H9 (cell line): ENCODE measurements around the gene CD2BP2. TPM values are rescaled to one million over a fixed set of nuclear protein-coding genes. Genes with fewer than 3 reads are reported as not detected.
A peak's percentile ranks its signal among the peaks of the same experiment; 100 is the strongest.

ENCODE experiments used
- DNase-seq: peaks from one replicate; pipeline ENCODE4 v3.0.0-alpha.2; 2017
- H2AFZ ChIP-seq: one replicate; pipeline ENCODE4 v1.6.1; 2013; ENCODE audit warnings: mild to moderate bottlenecking, low read length, control low read depth, moderate library complexity
- H2AK5ac ChIP-seq: 2 replicates; pipeline ENCODE4 v1.6.1; 2013; ENCODE audit warnings: low read length, control low read depth, mixed read lengths; ENCODE audit not compliant: insufficient read length
- H2BK120ac ChIP-seq: one replicate; pipeline ENCODE4 v1.6.1; 2013; ENCODE audit warnings: low read depth, mild to moderate bottlenecking, low read length, control low read depth, inconsistent platforms; ENCODE audit not compliant: poor library complexity, severe bottlenecking
- H2BK12ac ChIP-seq: 2 replicates; pipeline ENCODE4 v1.6.1; 2013; ENCODE audit warnings: low read length, control low read depth, mixed read lengths, low read depth; ENCODE audit not compliant: insufficient read length
- H2BK15ac ChIP-seq: 2 replicates; pipeline ENCODE4 v1.6.1; 2013; ENCODE audit warnings: low read depth, low read length, control low read depth
- H2BK20ac ChIP-seq: one replicate; pipeline ENCODE4 v1.6.1; 2013; ENCODE audit warnings: low read depth, mild to moderate bottlenecking, low read length, control low read depth, inconsistent platforms; ENCODE audit not compliant: poor library complexity, severe bottlenecking
- H2BK5ac ChIP-seq: 2 replicates; pipeline ENCODE4 v1.6.1; 2013; ENCODE audit warnings: low read length, control low read depth, mixed read lengths; ENCODE audit not compliant: insufficient read length
- H3K14ac ChIP-seq: 2 replicates; pipeline ENCODE4 v1.6.1; 2013; ENCODE audit warnings: low read length, control low read depth; ENCODE audit not compliant: insufficient read depth
- H3K18ac ChIP-seq: 2 replicates; pipeline ENCODE4 v1.6.1; 2013; ENCODE audit warnings: low read depth, mild to moderate bottlenecking, mixed read lengths, low read length, control low read depth; ENCODE audit not compliant: insufficient read length
- H3K23ac ChIP-seq: 2 replicates; pipeline ENCODE4 v1.6.1; 2013; ENCODE audit warnings: low read length, control low read depth, mixed read lengths, low read depth; ENCODE audit not compliant: insufficient read length
- H3K23me2 ChIP-seq: 2 replicates; pipeline ENCODE4 v1.6.1; 2013; ENCODE audit warnings: low read depth, mild to moderate bottlenecking, mixed read lengths, low read length, control low read depth; ENCODE audit not compliant: insufficient read length, poor library complexity, severe bottlenecking
- H3K27ac ChIP-seq: 2 replicates; pipeline ENCODE4 v1.5.1; 2013; ENCODE audit warnings: low read length, control low read depth, mixed read lengths, low read depth; ENCODE audit not compliant: insufficient read length
- H3K27me3 ChIP-seq: 2 replicates; pipeline ENCODE4 v1.6.1; 2013; ENCODE audit warnings: low read length, control low read depth, inconsistent platforms; ENCODE audit not compliant: insufficient read depth
- H3K4ac ChIP-seq: 2 replicates; pipeline ENCODE4 v1.6.1; 2013; ENCODE audit warnings: low read depth, mild to moderate bottlenecking, control low read depth, inconsistent platforms, low read length, moderate library complexity
- H3K4me1 ChIP-seq: 2 replicates; pipeline ENCODE4 v1.6.1; 2013; ENCODE audit warnings: low read length, control low read depth, inconsistent platforms; ENCODE audit not compliant: insufficient read depth
- H3K4me2 ChIP-seq: 2 replicates; pipeline ENCODE4 v1.6.1; 2013; ENCODE audit warnings: low read length, control low read depth, mixed read lengths; ENCODE audit not compliant: insufficient read length, insufficient read depth
- H3K56ac ChIP-seq: 2 replicates; pipeline ENCODE4 v1.6.1; 2013; ENCODE audit warnings: low read depth, mild to moderate bottlenecking, mixed read lengths, low read length, control low read depth; ENCODE audit not compliant: insufficient read length
- H3K79me1 ChIP-seq: 2 replicates; pipeline ENCODE4 v1.6.1; 2013; ENCODE audit warnings: low read depth, mild to moderate bottlenecking, moderate library complexity, low read length, control low read depth, inconsistent platforms; ENCODE audit not compliant: insufficient read depth, poor library complexity, severe bottlenecking
- H3K79me2 ChIP-seq: 2 replicates; pipeline ENCODE4 v1.6.1; 2013; ENCODE audit warnings: low read length, control low read depth, inconsistent platforms; ENCODE audit not compliant: insufficient read depth
- H3K9ac ChIP-seq: 2 replicates; pipeline ENCODE4 v1.6.1; 2013; ENCODE audit warnings: low read length, control low read depth, mixed read lengths; ENCODE audit not compliant: insufficient read length; ENCODE audit errors: extremely low read depth
- H3K9me3 ChIP-seq: one replicate; pipeline ENCODE4 v1.6.1; 2013; ENCODE audit warnings: low read depth, low read length, inconsistent platforms; ENCODE audit not compliant: control insufficient read depth
- H3T11ph ChIP-seq: one replicate; pipeline ENCODE4 v1.6.1; 2013; ENCODE audit warnings: mild to moderate bottlenecking, low read length, control low read depth, inconsistent platforms
- H4K20me1 ChIP-seq: one replicate; pipeline ENCODE4 v1.6.1; 2013; ENCODE audit not compliant: control insufficient read depth, insufficient read length, insufficient read depth
- H4K5ac ChIP-seq: 2 replicates; pipeline ENCODE4 v1.6.1; 2013; ENCODE audit warnings: low read depth, mild to moderate bottlenecking, mixed read lengths, low read length, control low read depth; ENCODE audit not compliant: insufficient read length
- H4K8ac ChIP-seq: replicated peaks from 2 replicates; pipeline ENCODE4 v1.6.1; 2013; ENCODE audit warnings: low read length, control low read depth, mixed read lengths, low read depth; ENCODE audit not compliant: insufficient read length
- H4K91ac ChIP-seq: 2 replicates; pipeline ENCODE4 v1.6.1; 2013; ENCODE audit warnings: low read depth, mild to moderate bottlenecking, moderate library complexity, mixed read lengths, low read length, control low read depth; ENCODE audit not compliant: insufficient read length
- H3K27ac Mint-ChIP-seq, 3 experiments: 2 replicates in 2 of 3; 3 replicates in 1 of 3; pipeline ENCODE4 v1.8.0; 2020 to 2021; ENCODE audit warnings: mixed read lengths in 3 of 3, mild to moderate bottlenecking in 1 of 3, moderate library complexity in 1 of 3
- H3K27me3 Mint-ChIP-seq: 2 replicates; pipeline ENCODE4 v1.8.0; 2021; ENCODE audit warnings: low read depth, mild to moderate bottlenecking, moderate library complexity, mixed read lengths
- H3K36me3 Mint-ChIP-seq, 3 experiments: 2 replicates in 2 of 3; 3 replicates in 1 of 3; pipeline ENCODE4 v1.8.0; 2020 to 2021; ENCODE audit warnings: low read depth in 3 of 3, mixed read lengths in 3 of 3; ENCODE audit not compliant: insufficient read depth in 1 of 3
- H3K4me1 Mint-ChIP-seq, 2 experiments: 2 replicates each; pipeline ENCODE4 v1.8.0; 2020; ENCODE audit warnings: mixed read lengths in 2 of 2
- H3K4me3 Mint-ChIP-seq, 2 experiments: 2 replicates in 1 of 2; 3 replicates in 1 of 2; pipeline ENCODE4 v1.8.0; 2020 to 2021; ENCODE audit warnings: mild to moderate bottlenecking in 2 of 2, mixed read lengths in 2 of 2, moderate library complexity in 1 of 2
- H3K9me3 Mint-ChIP-seq, 2 experiments: 2 replicates in 1 of 2; 3 replicates in 1 of 2; pipeline ENCODE4 v1.8.0; 2020; ENCODE audit warnings: mild to moderate bottlenecking in 2 of 2, mixed read lengths in 2 of 2, moderate library complexity in 1 of 2
- CTCF ChIP-seq: fragments of 200-600 bp; sonication (generic); conservative IDR thresholded peaks from 3 replicates; pipeline ENCODE4 v1.8.0; 2021; ENCODE audit warnings: antibody characterized with exemption, mild to moderate bottlenecking
- WGBS: extraction: QIAGEN DNeasy Blood & Tissue Kit; methylation state at CpG from one replicate; pipeline ENCODE4 v1.1.7; 2013; ENCODE audit warnings: missing lambda C conversion rate, low lambda C conversion rate, mixed read lengths; ENCODE audit not compliant: insufficient read length; ENCODE audit errors: extremely low coverage; 5-methylcytosine and 5-hydroxymethylcytosine counted together
- total RNA-seq: library from RNA; stranded (reverse); gene quantifications from 2 replicates; pipeline ENCODE4 v1.2.1, GENCODE V29; 2021

Gene CD2BP2
- total RNA-seq, 1 experiment from 2014 or later: 90.1 TPM

- no peak within 1 kb of the TSS for H2BK5ac ChIP-seq
- WGBS: no CpG with 5 or more reads among the region's 6 CpGs
- no peak within 1 kb of the TSS for H2AFZ ChIP-seq
- DNase-seq: no peak
- H4K20me1 ChIP-seq: no peaks in the 10 kb centered on the region
- no peaks in the 10 kb centered on the region; the same call in none of the 2 replicates for H3K79me2 ChIP-seq
- H3K27ac Mint-ChIP-seq: peak within 1 kb of the TSS; percentile 31 to 73 (median 72); a peak in 4 of 7 replicates
- no peaks in the 10 kb centered on the region for H3K36me3 Mint-ChIP-seq
- no peak within 1 kb of the TSS for H4K5ac ChIP-seq
- no peak within 1 kb of the TSS for H3K4me3 Mint-ChIP-seq
- no peak within 1 kb of the TSS for H3K56ac ChIP-seq
- H3K18ac ChIP-seq: no peak within 1 kb of the TSS
- H4K8ac ChIP-seq: no peak within 1 kb of the TSS
- no peak within 1 kb of the TSS for H3T11ph ChIP-seq
- peaks cover 0 to 5% of the 10 kb centered on the region in 2 experiments; a peak in 4 of 5 replicates for H3K9me3 Mint-ChIP-seq
- H3K4me2 ChIP-seq: no peak within 1 kb of the TSS
- H3K9ac ChIP-seq: no peak within 1 kb of the TSS
- no peak within 1 kb of the TSS for H3K23ac ChIP-seq
- H3K23me2 ChIP-seq: peaks cover 14% of the 10 kb centered on the region
- no peaks in the 10 kb centered on the region for H3K79me1 ChIP-seq
- no peak within 1 kb of the TSS for H2BK12ac ChIP-seq
- no peak within 1 kb of the TSS for H2AK5ac ChIP-seq
- no peak within 1 kb of the TSS for H2BK120ac ChIP-seq
- no peak within 1 kb of the TSS for H3K27ac ChIP-seq
- no peak within 1 kb of the TSS for H4K91ac ChIP-seq
- H3K27me3 Mint-ChIP-seq: peaks cover 2% of the 10 kb centered on the region; the same call in 1 of the 2 replicates
- TF ChIP-seq CTCF: no peak
- H3K27me3 ChIP-seq: no peaks in the 10 kb centered on the region
- H3K14ac ChIP-seq: no peak within 1 kb of the TSS
- no peak within 1 kb of the TSS for H2BK15ac ChIP-seq
- H3K4me1 Mint-ChIP-seq: peaks cover 23 to 38% of the 10 kb centered on the region in 2 experiments
- no peaks in the 10 kb centered on the region for H3K9me3 ChIP-seq
- H2BK20ac ChIP-seq: peak within 1 kb of the TSS; percentile 0
- H3K4me1 ChIP-seq: no peaks in the 10 kb centered on the region; the same call in 1 of the 2 replicates
- H3K4ac ChIP-seq: no peak within 1 kb of the TSS
Measured at GRCh38 chr16:30374538-30374937, 19.4 kb upstream of the CD2BP2 start, which contains the start of gene MYL11. MYL11 (plus strand) TSS chr16:30374802; CDS start chr16:30374858, 56 bp downstream.
